Effector memory CD4-positive, alpha-beta T cell (primary cell): ENCODE data around the gene KCNQ1OT1.

Source experiments
- DNase-seq, 3 donors: peaks; one replicate each; pipeline ENCODE4 v3.0.0-alpha.2; 2020
- H3K27ac ChIP-seq: 2 replicates; pipeline ENCODE4 v1.7.0; 2013; ENCODE audit warnings: mild to moderate bottlenecking, low read length, moderate library complexity; ENCODE audit not compliant: insufficient read depth, poor library complexity, severe bottlenecking
- H3K27me3 ChIP-seq: replicated peaks from 2 replicates; pipeline ENCODE4 v1.7.0; 2013; ENCODE audit warnings: mild to moderate bottlenecking, low read length; ENCODE audit not compliant: insufficient read depth, control insufficient read depth, poor library complexity, severe bottlenecking
- H3K36me3 ChIP-seq: 2 replicates; pipeline ENCODE4 v1.7.0; 2013; ENCODE audit warnings: mild to moderate bottlenecking, low read length, moderate library complexity; ENCODE audit not compliant: control insufficient read depth, insufficient read depth
- H3K4me1 ChIP-seq: 2 replicates; pipeline ENCODE4 v1.7.0; 2013; ENCODE audit warnings: low read length, mild to moderate bottlenecking; ENCODE audit not compliant: control insufficient read depth, insufficient read depth, poor library complexity, severe bottlenecking
- H3K4me3 ChIP-seq: 2 replicates; pipeline ENCODE4 v1.7.0; 2013; ENCODE audit warnings: low read length, low read depth, mild to moderate bottlenecking; ENCODE audit not compliant: insufficient read depth, poor library complexity, severe bottlenecking
- H3K9me3 ChIP-seq: 2 replicates; pipeline ENCODE4 v1.7.0; 2013; ENCODE audit warnings: mild to moderate bottlenecking, low read length, moderate library complexity; ENCODE audit not compliant: control insufficient read depth

KCNQ1OT1 gene

GRCh38 chr11:2685566-2686359 lies 14.0 kb downstream of the KCNQ1OT1 start:
- no peak overlapping the region for H3K27ac ChIP-seq
- no peaks in the 10 kb centered on the region for H3K27me3 ChIP-seq
- no peak overlapping the region for H3K4me3 ChIP-seq
- no peaks in the 10 kb centered on the region for H3K4me1 ChIP-seq
- no peaks in the 10 kb centered on the region for H3K9me3 ChIP-seq
- no peak for DNase-seq
- no peaks in the 10 kb centered on the region for H3K36me3 ChIP-seq

GRCh38 chr11:2685051-2685450 lies 14.7 kb downstream of the KCNQ1OT1 start:
- Histone ChIP-seq H3K27me3 (no peaks in the 10 kb centered on the region), H3K9me3 (no peaks in the 10 kb centered on the region), H3K4me3 (no peak overlapping the region), H3K27ac (no peak overlapping the region), H3K4me1 (no peaks in the 10 kb centered on the region), H3K36me3 (no peaks in the 10 kb centered on the region)
- DNase-seq = no peak

GRCh38 chr11:2684581-2684980 lies 15.2 kb downstream of the KCNQ1OT1 start:
- Histone ChIP-seq H3K36me3 (no peaks in the 10 kb centered on the region), H3K4me3 (no peak overlapping the region), H3K27ac (no peak overlapping the region), H3K27me3 (no peaks in the 10 kb centered on the region), H3K4me1 (no peaks in the 10 kb centered on the region), H3K9me3 (no peaks in the 10 kb centered on the region)
- no peak for DNase-seq

GRCh38 chr11:2683806-2684205 lies 16.0 kb downstream of the KCNQ1OT1 start:
- no peak for DNase-seq
- Histone ChIP-seq H3K9me3 (no peaks in the 10 kb centered on the region), H3K36me3 (no peaks in the 10 kb centered on the region), H3K27me3 (no peaks in the 10 kb centered on the region), H3K27ac (no peak overlapping the region), H3K4me3 (no peak overlapping the region), H3K4me1 (no peaks in the 10 kb centered on the region)

- H3K27me3 ChIP-seq = no peaks in the 10 kb centered on the region
- H3K36me3 ChIP-seq = no peaks in the 10 kb centered on the region
- no peak overlapping the region for H3K4me3 ChIP-seq
- H3K27ac ChIP-seq = no peak overlapping the region
- no peaks in the 10 kb centered on the region for H3K9me3 ChIP-seq
- no peak for DNase-seq
- no peaks in the 10 kb centered on the region for H3K4me1 ChIP-seq
Observed at GRCh38 chr11:2681408-2682145, 18.2 kb downstream of the KCNQ1OT1 start.

GRCh38 chr11:2679011-2679676 lies 20.6 kb downstream of the KCNQ1OT1 start:
- H3K4me1 ChIP-seq = no peaks in the 10 kb centered on the region
- no peaks in the 10 kb centered on the region for H3K36me3 ChIP-seq
- H3K4me3 ChIP-seq = no peak overlapping the region
- H3K27me3 ChIP-seq = no peaks in the 10 kb centered on the region
- H3K9me3 ChIP-seq = no peaks in the 10 kb centered on the region
- DNase-seq = no peak
- no peak overlapping the region for H3K27ac ChIP-seq

GRCh38 chr11:2678396-2678795 lies 21.4 kb downstream of the KCNQ1OT1 start:
- no peak for DNase-seq

GRCh38 chr11:2677127-2677526 lies 22.7 kb downstream of the KCNQ1OT1 start:
- Histone ChIP-seq H3K9me3 (no peaks in the 10 kb centered on the region), H3K27ac (no peak overlapping the region), H3K4me3 (no peak overlapping the region), H3K36me3 (no peaks in the 10 kb centered on the region), H3K27me3 (no peaks in the 10 kb centered on the region), H3K4me1 (no peaks in the 10 kb centered on the region)
- no peak for DNase-seq

More at GRCh38 chr11:2678396-2678795, 21.4 kb downstream of the KCNQ1OT1 start:
- H3K36me3 ChIP-seq = no peaks in the 10 kb centered on the region
- H3K27me3 ChIP-seq = no peaks in the 10 kb centered on the region
- H3K27ac ChIP-seq = no peak overlapping the region
- H3K4me1 ChIP-seq = no peaks in the 10 kb centered on the region
- H3K4me3 ChIP-seq = no peak overlapping the region
- no peaks in the 10 kb centered on the region for H3K9me3 ChIP-seq

- Histone ChIP-seq H3K27ac (no peak overlapping the region), H3K36me3 (no peaks in the 10 kb centered on the region), H3K9me3 (no peaks in the 10 kb centered on the region), H3K4me3 (no peak overlapping the region), H3K4me1 (no peaks in the 10 kb centered on the region), H3K27me3 (no peaks in the 10 kb centered on the region)
- no peak for DNase-seq
Observed at GRCh38 chr11:2675540-2675939, 24.3 kb downstream of the KCNQ1OT1 start.

GRCh38 chr11:2674658-2675131 lies 25.1 kb downstream of the KCNQ1OT1 start:
- no peaks in the 10 kb centered on the region for H3K4me1 ChIP-seq
- DNase-seq = no peak
- no peaks in the 10 kb centered on the region for H3K36me3 ChIP-seq
- no peak overlapping the region for H3K4me3 ChIP-seq
- no peaks in the 10 kb centered on the region for H3K9me3 ChIP-seq
- no peak overlapping the region for H3K27ac ChIP-seq
- H3K27me3 ChIP-seq = no peaks in the 10 kb centered on the region
